Bronchial epithelial cell (primary cell): Measurements from ENCODE around the gene FXYD4. TPM values are rescaled to one million over a fixed set of nuclear protein-coding genes. Genes with fewer than 3 reads are reported as not detected.

Source experiments
- DNase-seq: peaks from one replicate; pipeline ENCODE4 v3.0.0-alpha.2; 2010; ENCODE audit warnings: low read depth
- FAIRE-seq: peaks from 2 replicates; lab custom pipeline; 2011; peaks lifted over from hg19 to GRCh38; lab: Jason Lieb, UNC
- H3K27me3 ChIP-seq: 2 replicates; pipeline ENCODE4 v1.5.1; 2011; ENCODE audit warnings: low read length; ENCODE audit not compliant: control insufficient read depth, insufficient read depth
- H3K36me3 ChIP-seq: 2 replicates; pipeline ENCODE4 v1.5.1; 2011; ENCODE audit warnings: low read length; ENCODE audit not compliant: control insufficient read depth, insufficient read depth
- H3K4me3 ChIP-seq: 2 replicates; pipeline ENCODE4 v1.5.1; 2011; ENCODE audit warnings: mild to moderate bottlenecking, low read depth, low read length, control low read depth
- total RNA-seq: library from RNA; depleted of rRNA; stranded (reverse); fragments of >200 nt; gene quantifications from 2 replicates; pipeline ENCODE4 v1.2.1, GENCODE V29; 2014
- TF ChIP-seq, protein P1 (sequence below): IDR thresholded peaks from 2 replicates; pipeline ENCODE4 v1.5.1; 2011; ENCODE audit warnings: mild to moderate bottlenecking, moderate library complexity, low read length, control low read depth, inconsistent platforms; ENCODE audit not compliant: insufficient read depth, severe bottlenecking

The FXYD4 gene
- total RNA-seq, 1 donor from 2014 or later: not detected

- Histone ChIP-seq H3K27me3 (no peaks in the 10 kb centered on the region), H3K4me3 (no peak overlapping the region), H3K36me3 (peaks cover 3% of the 10 kb centered on the region)
- DNase-seq (no peak), FAIRE-seq (no peak)
- TF ChIP-seq, protein P1, sequence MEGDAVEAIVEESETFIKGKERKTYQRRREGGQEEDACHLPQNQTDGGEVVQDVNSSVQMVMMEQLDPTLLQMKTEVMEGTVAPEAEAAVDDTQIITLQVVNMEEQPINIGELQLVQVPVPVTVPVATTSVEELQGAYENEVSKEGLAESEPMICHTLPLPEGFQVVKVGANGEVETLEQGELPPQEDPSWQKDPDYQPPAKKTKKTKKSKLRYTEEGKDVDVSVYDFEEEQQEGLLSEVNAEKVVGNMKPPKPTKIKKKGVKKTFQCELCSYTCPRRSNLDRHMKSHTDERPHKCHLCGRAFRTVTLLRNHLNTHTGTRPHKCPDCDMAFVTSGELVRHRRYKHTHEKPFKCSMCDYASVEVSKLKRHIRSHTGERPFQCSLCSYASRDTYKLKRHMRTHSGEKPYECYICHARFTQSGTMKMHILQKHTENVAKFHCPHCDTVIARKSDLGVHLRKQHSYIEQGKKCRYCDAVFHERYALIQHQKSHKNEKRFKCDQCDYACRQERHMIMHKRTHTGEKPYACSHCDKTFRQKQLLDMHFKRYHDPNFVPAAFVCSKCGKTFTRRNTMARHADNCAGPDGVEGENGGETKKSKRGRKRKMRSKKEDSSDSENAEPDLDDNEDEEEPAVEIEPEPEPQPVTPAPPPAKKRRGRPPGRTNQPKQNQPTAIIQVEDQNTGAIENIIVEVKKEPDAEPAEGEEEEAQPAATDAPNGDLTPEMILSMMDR: no peak
These were observed 33.3 kb downstream of the FXYD4 start for GRCh38 chr10:43404704-43405084.

- DNase-seq: no peak
- TF ChIP-seq, protein P1: no peak
- FAIRE-seq: no peak
- Histone ChIP-seq H3K27me3 (no peaks in the 10 kb centered on the region), H3K4me3 (peak overlapping the region; percentile 88), H3K36me3 (peaks cover 1% of the 10 kb centered on the region)
These were observed 35.7 kb downstream of the FXYD4 start for GRCh38 chr10:43407148-43407575.

- Histone ChIP-seq H3K4me3 (peak overlapping the region; percentile 88), H3K36me3 (peaks cover 1% of the 10 kb centered on the region), H3K27me3 (no peaks in the 10 kb centered on the region)
- TF ChIP-seq, protein P1: peak; percentile 59
- peak; percentile 81 for DNase-seq
- no peak for FAIRE-seq
These were observed 36.3 kb downstream of the FXYD4 start for GRCh38 chr10:43407576-43408330.

GRCh38 chr10:43408331-43408709, 36.9 kb downstream of the FXYD4 start:
- peak overlapping the region; percentile 88 for H3K4me3 ChIP-seq
- DNase-seq (no peak), FAIRE-seq (no peak)
- peaks cover 1% of the 10 kb centered on the region for H3K36me3 ChIP-seq
- TF ChIP-seq, protein P1: no peak
- H3K27me3 ChIP-seq: no peaks in the 10 kb centered on the region

- Histone ChIP-seq H3K36me3 (peaks cover 1% of the 10 kb centered on the region), H3K4me3 (peak within 1 kb of the TSS; percentile 88), H3K27me3 (no peaks in the 10 kb centered on the region)
- TF ChIP-seq, protein P1: no peak
- FAIRE-seq (no peak), DNase-seq (peak; percentile 83)
These were observed 37.4 kb downstream of the FXYD4 start, which contains the start of gene HNRNPF for GRCh38 chr10:43408710-43409384. TSS of gene HNRNPF (minus strand) at chr10:43409186. CDS start at chr10:43387884, 21,302 bp downstream.
